Duodenal mucosa (tissue), 2 donors: Measurements from ENCODE around the gene TJP3.

ENCODE experiments used
- H3K27ac ChIP-seq: one replicate; pipeline ENCODE4 v1.7.0; 2013; ENCODE audit warnings: low read depth, low read length
- H3K27me3 ChIP-seq, 2 donors: one replicate each; pipeline ENCODE4 v1.7.0; 2013; ENCODE audit warnings: low read length in 2 of 2, control low read depth in 1 of 2; ENCODE audit not compliant: insufficient read depth in 2 of 2, control insufficient read depth in 1 of 2
- H3K36me3 ChIP-seq, 2 donors: one replicate each; pipeline ENCODE4 v1.7.0; 2013; ENCODE audit warnings: low read length in 2 of 2, control low read depth in 1 of 2; ENCODE audit not compliant: insufficient read depth in 2 of 2, control insufficient read depth in 1 of 2
- H3K4me1 ChIP-seq, 2 donors: one replicate each; pipeline ENCODE4 v1.7.0; 2013; ENCODE audit warnings: low read length in 2 of 2, control low read depth in 1 of 2; ENCODE audit not compliant: insufficient read depth in 2 of 2, control insufficient read depth in 1 of 2
- H3K4me3 ChIP-seq, 2 donors: one replicate each; pipeline ENCODE4 v1.7.0; 2013; ENCODE audit warnings: low read length in 2 of 2, low read depth in 1 of 2
- H3K9ac ChIP-seq, 2 donors: one replicate each; pipeline ENCODE4 v1.7.0; 2013; ENCODE audit warnings: low read length in 2 of 2, low read depth in 1 of 2
- H3K9me3 ChIP-seq, 2 donors: one replicate each; pipeline ENCODE4 v1.7.0; 2013; ENCODE audit warnings: low read length in 2 of 2, control low read depth in 1 of 2; ENCODE audit not compliant: control insufficient read depth in 1 of 2

TJP3 gene

DNA sequence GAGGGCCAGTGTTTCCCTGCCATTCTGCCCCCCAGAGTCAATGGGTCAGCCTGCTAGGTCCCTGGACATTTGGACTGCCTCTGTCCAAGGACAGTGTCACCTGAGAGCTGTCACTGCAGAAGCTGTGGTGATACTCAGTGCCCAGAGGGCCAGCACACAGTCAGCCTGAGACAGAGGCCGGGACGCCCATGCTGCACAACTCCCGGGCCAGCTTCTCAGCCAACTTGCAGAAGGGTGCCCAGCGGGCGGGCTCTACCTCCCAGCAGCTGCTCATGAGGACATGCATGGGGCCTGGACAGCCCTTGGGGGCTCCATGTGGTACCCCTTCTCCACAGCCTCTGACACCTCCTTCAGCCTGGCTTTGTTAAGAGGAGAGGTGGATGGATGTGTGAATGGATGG is 67.6 kb downstream of the TJP3 start:
- no peak overlapping the region for H3K4me3 ChIP-seq

GRCh38 chr19:3776479-3777040 is 68.4 kb downstream of the TJP3 start:
- Histone ChIP-seq H3K27me3 (no peaks in the 10 kb centered on the region), H3K4me3 (no peak overlapping the region), H3K36me3 (no peaks in the 10 kb centered on the region), H3K9ac (no peak overlapping the region), H3K9me3 (peaks cover 6 to 7% of the 10 kb centered on the region in 2 donors), H3K27ac (no peak overlapping the region), H3K4me1 (no peaks in the 10 kb centered on the region)

More for the DNA sequence above, 67.6 kb downstream of the TJP3 start:
- Histone ChIP-seq H3K36me3 (no peaks in the 10 kb centered on the region), H3K27me3 (no peaks in the 10 kb centered on the region), H3K4me1 (no peaks in the 10 kb centered on the region), H3K9ac (no peak overlapping the region), H3K9me3 (no peaks in the 10 kb centered on the region), H3K27ac (no peak overlapping the region)

GRCh38 chr19:3778104-3778867 is 70.1 kb downstream of the TJP3 start:
- H3K27ac ChIP-seq = no peak overlapping the region
- H3K27me3 ChIP-seq = no peaks in the 10 kb centered on the region
- no peak overlapping the region for H3K9ac ChIP-seq
- no peaks in the 10 kb centered on the region for H3K36me3 ChIP-seq
- no peak overlapping the region for H3K4me3 ChIP-seq
- H3K9me3 ChIP-seq = peaks cover 16 to 17% of the 10 kb centered on the region in 2 donors
- H3K4me1 ChIP-seq = no peaks in the 10 kb centered on the region

DNA sequence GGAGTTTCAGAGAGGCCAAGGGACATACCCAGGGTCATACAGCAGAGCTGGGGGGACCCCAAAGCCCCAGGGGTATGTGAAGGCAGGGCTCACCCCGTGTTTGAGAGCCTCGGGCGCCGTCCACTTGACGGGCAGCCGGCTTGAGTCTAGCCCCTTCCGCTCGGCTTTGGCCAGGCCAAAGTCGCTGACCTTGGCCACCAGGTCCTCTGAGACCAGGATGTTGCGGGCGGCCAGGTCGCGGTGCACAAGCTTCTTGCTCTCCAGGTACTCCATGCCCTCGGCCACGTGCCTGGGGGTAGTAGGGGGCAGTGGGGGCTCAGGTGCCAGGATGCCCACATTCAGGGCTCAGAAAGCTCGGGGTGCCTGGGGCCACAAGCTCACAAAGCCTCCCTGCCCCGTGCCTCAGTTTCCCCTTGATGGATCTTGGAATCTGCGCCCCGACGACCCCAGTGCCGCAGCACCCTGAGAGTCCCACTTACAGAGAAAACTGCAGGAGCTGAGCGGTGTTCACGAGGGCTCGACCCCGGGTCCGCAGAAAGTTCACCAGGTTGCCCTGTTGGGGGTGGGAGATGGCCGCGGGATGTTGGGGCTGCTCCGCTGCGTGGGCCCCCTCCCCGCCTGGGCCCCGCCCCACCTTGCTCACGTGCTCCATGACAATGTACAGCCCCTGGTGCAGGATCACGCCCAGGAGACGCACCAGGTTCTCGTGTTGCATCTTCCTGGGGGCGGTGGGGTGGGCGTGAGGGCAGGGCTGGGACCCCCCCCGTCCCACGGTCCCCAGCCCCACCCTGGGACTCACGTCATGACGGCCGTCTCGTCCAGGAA is 70.9 kb downstream of the TJP3 start:
- Histone ChIP-seq H3K27me3 (no peaks in the 10 kb centered on the region), H3K4me1 (no peaks in the 10 kb centered on the region), H3K9me3 (peaks cover 16 to 17% of the 10 kb centered on the region in 2 donors), H3K27ac (no peak overlapping the region), H3K9ac (no peak overlapping the region), H3K36me3 (no peaks in the 10 kb centered on the region), H3K4me3 (no peak overlapping the region)

GRCh38 chr19:3780786-3781304 is 72.7 kb downstream of the TJP3 start:
- Histone ChIP-seq H3K27me3 (peaks cover 0 to 11% of the 10 kb centered on the region in 2 donors), H3K9me3 (peaks cover 16 to 17% of the 10 kb centered on the region in 2 donors), H3K9ac (no peak overlapping the region), H3K36me3 (no peaks in the 10 kb centered on the region), H3K27ac (no peak overlapping the region), H3K4me3 (no peak overlapping the region), H3K4me1 (peaks cover 0 to 4% of the 10 kb centered on the region in 2 donors)

DNA sequence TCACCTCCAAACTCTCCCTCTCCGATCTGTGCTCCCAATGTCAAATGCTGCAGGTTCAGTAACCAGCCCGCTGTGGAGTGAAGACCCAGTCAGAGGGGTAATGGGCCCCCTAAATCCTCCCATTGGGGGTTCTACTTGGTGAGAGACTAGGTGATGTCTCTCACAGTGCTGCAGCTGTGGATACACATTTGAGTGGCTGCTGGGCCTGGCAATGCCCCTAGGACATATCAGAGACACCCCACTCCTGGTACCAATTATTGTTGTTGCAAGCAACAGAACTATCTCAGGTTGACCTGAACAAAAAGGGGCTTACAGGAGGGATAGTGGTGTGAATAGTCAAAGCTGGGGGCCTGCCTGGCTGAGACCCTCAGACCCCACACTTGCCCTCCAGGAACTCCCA is 73.4 kb downstream of the TJP3 start:
- H3K9me3 ChIP-seq = peaks cover 16 to 17% of the 10 kb centered on the region in 2 donors
- H3K36me3 ChIP-seq = no peaks in the 10 kb centered on the region
- no peak overlapping the region for H3K27ac ChIP-seq
- no peak overlapping the region for H3K9ac ChIP-seq
- peaks cover 0 to 4% of the 10 kb centered on the region in 2 donors for H3K4me1 ChIP-seq
- H3K4me3 ChIP-seq = no peak overlapping the region
- peaks cover 0 to 11% of the 10 kb centered on the region in 2 donors for H3K27me3 ChIP-seq

DNA sequence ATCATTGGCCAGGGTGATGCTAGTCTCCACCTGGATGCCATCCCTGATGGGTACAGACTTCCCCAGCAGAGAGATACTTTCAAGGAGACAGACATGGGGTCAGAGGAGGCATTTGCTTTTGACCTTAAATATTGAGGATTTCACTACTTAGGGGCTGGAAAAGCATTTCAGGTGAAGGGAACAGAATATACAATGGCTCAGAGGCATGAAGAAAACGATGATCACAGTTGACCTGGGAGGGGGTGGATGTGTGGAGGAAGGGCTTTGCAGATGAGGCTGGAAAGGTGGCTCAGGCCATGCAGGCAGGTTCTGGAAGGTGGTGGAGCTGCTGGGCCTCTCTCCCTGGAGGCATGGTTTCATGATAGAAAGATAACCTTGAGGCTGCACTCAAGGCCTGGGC is 74.1 kb downstream of the TJP3 start:
- no peak overlapping the region for H3K27ac ChIP-seq
- H3K4me1 ChIP-seq = peaks cover 0 to 4% of the 10 kb centered on the region in 2 donors
- H3K9me3 ChIP-seq = peaks cover 16 to 17% of the 10 kb centered on the region in 2 donors
- H3K9ac ChIP-seq = no peak overlapping the region
- H3K36me3 ChIP-seq = no peaks in the 10 kb centered on the region
- peaks cover 3 to 11% of the 10 kb centered on the region in 2 donors for H3K27me3 ChIP-seq
- H3K4me3 ChIP-seq = no peak overlapping the region

GRCh38 chr19:3782903-3783302 is 74.7 kb downstream of the TJP3 start:
- H3K4me3 ChIP-seq = no peak overlapping the region
- H3K4me1 ChIP-seq = peaks cover 0 to 4% of the 10 kb centered on the region in 2 donors
- peaks cover 3 to 11% of the 10 kb centered on the region in 2 donors for H3K27me3 ChIP-seq
- H3K9me3 ChIP-seq = peaks cover 16 to 17% of the 10 kb centered on the region in 2 donors
- H3K27ac ChIP-seq = no peak overlapping the region
- H3K36me3 ChIP-seq = no peaks in the 10 kb centered on the region
- no peak overlapping the region for H3K9ac ChIP-seq

DNA sequence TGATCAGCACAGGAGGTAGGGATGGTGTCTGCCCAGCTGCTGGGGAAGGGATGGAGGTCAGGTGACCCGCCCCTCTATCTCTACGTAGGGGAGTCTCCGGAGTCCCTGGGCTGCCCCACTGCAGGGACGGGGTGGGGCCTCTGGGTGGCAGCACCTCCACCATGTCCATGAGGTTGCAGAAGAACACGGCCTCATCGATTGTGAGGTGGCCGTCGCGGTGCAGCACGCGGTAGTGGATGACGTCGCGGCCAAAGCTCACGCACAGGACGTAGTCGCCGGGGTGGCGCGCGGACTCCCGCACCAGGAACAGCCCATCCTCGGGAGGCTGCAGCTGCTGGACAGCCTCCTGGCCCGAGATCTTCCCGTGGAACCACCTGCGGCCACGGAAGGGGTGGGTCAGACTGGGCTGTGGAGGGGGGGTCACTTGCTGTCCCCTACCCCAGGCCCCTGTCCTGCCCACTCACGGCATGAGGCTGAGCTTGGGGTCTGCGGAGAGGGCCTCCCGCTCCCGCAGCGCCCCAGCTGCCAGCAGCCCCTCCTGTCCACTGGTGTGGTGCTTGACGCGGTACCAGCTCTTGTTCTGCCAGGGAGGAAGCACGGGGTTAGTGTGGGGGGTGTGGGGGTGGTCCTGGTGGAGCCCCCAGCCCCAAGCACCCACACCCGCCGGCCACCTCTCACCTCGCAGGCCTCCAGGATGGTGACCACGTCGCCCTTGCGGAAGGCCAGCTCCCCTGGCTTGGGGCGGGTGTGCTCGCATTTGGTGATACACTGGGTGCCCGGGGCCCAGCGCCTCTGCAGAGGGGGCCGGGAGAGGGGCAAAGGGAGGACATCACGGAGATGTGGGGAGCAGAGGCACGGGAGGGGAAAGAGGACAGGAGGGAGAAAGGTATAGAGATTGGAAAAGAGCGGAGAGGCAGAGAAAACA is 75.7 kb downstream of the TJP3 start:
- no peak overlapping the region for H3K4me3 ChIP-seq
- H3K36me3 ChIP-seq = no peaks in the 10 kb centered on the region
- no peak overlapping the region for H3K9ac ChIP-seq
- peaks cover 0 to 4% of the 10 kb centered on the region in 2 donors for H3K4me1 ChIP-seq
- H3K27me3 ChIP-seq = peaks cover 3 to 11% of the 10 kb centered on the region in 2 donors
- H3K9me3 ChIP-seq = peaks cover 16 to 17% of the 10 kb centered on the region in 2 donors
- no peak overlapping the region for H3K27ac ChIP-seq
